K562 treated with DMSO at 1 percent for 12 hours (cell line): ENCODE results near the gene SNRPD1. TPM values are rescaled to one million over a fixed set of nuclear protein-coding genes. Genes with fewer than 3 reads are reported as not detected.

ENCODE experiments used
- total RNA-seq: library from RNA; unstranded; fragments of 300-600 nt; gene quantifications from 2 replicates; pipeline ENCODE4 v1.2.3, GENCODE V29; 2022; ENCODE audit not compliant: insufficient read depth

Gene SNRPD1
- total RNA-seq = 11.7 and 13.8 TPM in 2 replicates

DNA sequence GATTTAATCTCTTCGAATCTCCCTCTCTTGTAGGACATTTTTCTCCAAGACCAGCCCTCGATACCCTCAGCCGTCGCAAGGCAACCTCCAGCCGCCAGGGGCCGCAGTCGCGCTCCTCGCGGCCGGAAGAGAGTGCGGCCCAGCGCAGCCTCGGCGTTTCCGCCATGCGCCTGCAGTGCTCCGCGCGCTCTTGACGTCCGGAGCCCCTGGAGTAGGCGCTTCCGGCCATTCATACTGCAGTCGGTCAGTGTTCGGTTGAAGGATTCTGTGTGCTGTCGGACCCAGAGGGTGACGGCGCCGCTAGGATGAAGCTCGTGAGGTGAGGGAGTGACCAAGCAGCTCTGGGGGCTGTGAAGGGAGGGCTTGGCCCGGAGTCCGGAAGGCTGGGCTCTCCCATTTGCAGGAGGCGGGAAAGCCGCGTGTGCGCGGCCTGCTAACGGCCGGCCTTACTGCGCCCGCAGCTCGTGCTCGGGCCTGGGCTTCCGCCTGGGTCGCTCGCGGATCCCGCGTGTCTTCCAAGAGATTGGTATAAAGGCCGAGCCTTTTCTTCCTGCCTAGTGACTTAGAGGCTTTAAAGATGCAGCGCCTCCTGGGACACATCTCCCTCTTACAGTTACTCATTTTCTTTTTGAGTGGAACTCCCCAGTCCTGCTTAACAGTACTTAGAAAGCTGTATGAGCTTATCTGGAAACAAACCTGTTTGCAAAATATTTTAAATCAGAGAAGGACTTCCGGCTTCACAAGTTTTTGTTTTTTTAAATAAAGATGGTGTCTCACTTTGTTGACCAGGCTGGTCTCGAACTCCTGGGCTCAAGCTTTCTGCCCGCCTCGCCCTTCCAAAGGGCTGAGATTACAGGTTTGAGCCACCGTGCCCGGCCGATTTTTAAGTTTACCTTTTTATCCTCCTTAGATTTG lies at the start of gene SNRPD1:
Gene SNRPD1, plus strand, starts transcription at position 190 of the 915 bp plus-strand sequence. Its CDS starts 116 bp downstream, at position 306.

GRCh38 chr18:21600526-21601410 lies 11.3 kb upstream of the SNRPD1 start, which contains the start of gene ESCO1:
ESCO1 (minus strand) TSS chr18:21600704; CDS start chr18:21574843, 25,861 bp downstream.

Other genes with a start within 250 kb of the SNRPD1 start
- 7.2 and 18.3 TPM in 2 replicates for gene ESCO1, start 11.6 kb upstream of the SNRPD1 start, total RNA-seq
- gene ABHD3, start 92.5 kb downstream of the SNRPD1 start, total RNA-seq = 16.2 and 34.5 TPM in 2 replicates
- gene MIB1, start 128.5 kb downstream of the SNRPD1 start, total RNA-seq = 3.8 and 25.7 TPM in 2 replicates